Progenitor cell of endocrine pancreas (in vitro differentiated cells): ENCODE data around the gene STK17B. TPM values are rescaled to one million over a fixed set of nuclear protein-coding genes. Genes with fewer than 3 reads are reported as not detected.

Experiments
- DNase-seq: peaks from one replicate; pipeline ENCODE4 v3.0.0; 2021; ENCODE audit warnings: low spot score; ENCODE audit not compliant: unreplicated experiment
- H3K27ac Mint-ChIP-seq: 2 replicates; pipeline ENCODE4 v1.8.0; 2021; ENCODE audit warnings: mild to moderate bottlenecking, moderate library complexity, mixed read lengths
- H3K27me3 Mint-ChIP-seq: 2 replicates; pipeline ENCODE4 v1.8.0; 2021; ENCODE audit warnings: mixed read lengths
- H3K36me3 Mint-ChIP-seq: 2 replicates; pipeline ENCODE4 v1.8.0; 2022; ENCODE audit warnings: mixed read lengths; ENCODE audit not compliant: insufficient read depth
- H3K4me1 Mint-ChIP-seq: 2 replicates; pipeline ENCODE4 v1.8.0; 2021; ENCODE audit warnings: low read depth, mixed read lengths
- H3K4me3 Mint-ChIP-seq: 2 replicates; pipeline ENCODE4 v1.8.0; 2021; ENCODE audit warnings: low read depth, mild to moderate bottlenecking, moderate library complexity, mixed read lengths
- H3K9me3 Mint-ChIP-seq: 2 replicates; pipeline ENCODE4 v1.8.0; 2021; ENCODE audit warnings: low read depth, mixed read lengths
- total RNA-seq: library from RNA; stranded (reverse); gene quantifications from 2 replicates; pipeline ENCODE4 v1.2.1, GENCODE V29; 2021
- TF ChIP-seq, protein P1 (sequence below): fragments of 200-600 bp; sonication (generic); IDR thresholded peaks from one replicate; pipeline ENCODE4 v1.5.0; 2021; ENCODE audit warnings: antibody characterized with exemption, mild to moderate bottlenecking; ENCODE audit not compliant: unreplicated experiment

Gene STK17B
- total RNA-seq, 1 donor from 2014 or later: 3.4 TPM

DNA sequence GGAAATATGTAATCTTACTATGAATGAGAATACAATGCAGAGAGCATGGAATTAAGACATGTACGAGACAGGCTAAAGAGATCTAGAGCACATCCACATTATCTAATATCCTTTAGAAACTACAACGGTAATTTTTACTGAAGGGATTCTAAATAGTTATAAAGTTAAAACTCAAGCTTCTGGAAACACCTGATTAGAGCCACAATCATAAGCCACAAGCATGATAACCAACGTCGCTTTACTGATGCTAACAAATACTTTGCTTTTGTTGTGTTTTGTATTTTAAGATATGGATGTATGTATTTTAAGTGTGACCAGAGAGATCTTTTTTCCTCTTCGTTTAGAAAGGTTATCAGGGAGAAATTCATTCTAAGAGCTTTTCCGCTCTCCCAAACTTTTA lies 44.0 kb upstream of the STK17B start:
- no peak for DNase-seq
- Mint-ChIP-seq H3K36me3 (peaks cover 9% of the 10 kb centered on the region), H3K4me3 (no peak overlapping the region), H3K4me1 (no peaks in the 10 kb centered on the region), H3K27ac (no peak overlapping the region), H3K9me3 (peaks cover 3% of the 10 kb centered on the region), H3K27me3 (no peaks in the 10 kb centered on the region)
- TF ChIP-seq, protein P1, sequence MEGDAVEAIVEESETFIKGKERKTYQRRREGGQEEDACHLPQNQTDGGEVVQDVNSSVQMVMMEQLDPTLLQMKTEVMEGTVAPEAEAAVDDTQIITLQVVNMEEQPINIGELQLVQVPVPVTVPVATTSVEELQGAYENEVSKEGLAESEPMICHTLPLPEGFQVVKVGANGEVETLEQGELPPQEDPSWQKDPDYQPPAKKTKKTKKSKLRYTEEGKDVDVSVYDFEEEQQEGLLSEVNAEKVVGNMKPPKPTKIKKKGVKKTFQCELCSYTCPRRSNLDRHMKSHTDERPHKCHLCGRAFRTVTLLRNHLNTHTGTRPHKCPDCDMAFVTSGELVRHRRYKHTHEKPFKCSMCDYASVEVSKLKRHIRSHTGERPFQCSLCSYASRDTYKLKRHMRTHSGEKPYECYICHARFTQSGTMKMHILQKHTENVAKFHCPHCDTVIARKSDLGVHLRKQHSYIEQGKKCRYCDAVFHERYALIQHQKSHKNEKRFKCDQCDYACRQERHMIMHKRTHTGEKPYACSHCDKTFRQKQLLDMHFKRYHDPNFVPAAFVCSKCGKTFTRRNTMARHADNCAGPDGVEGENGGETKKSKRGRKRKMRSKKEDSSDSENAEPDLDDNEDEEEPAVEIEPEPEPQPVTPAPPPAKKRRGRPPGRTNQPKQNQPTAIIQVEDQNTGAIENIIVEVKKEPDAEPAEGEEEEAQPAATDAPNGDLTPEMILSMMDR: no peak

- Mint-ChIP-seq H3K9me3 (peaks cover 3% of the 10 kb centered on the region), H3K36me3 (peaks cover 11% of the 10 kb centered on the region), H3K4me3 (no peak overlapping the region), H3K4me1 (no peaks in the 10 kb centered on the region), H3K27ac (no peak overlapping the region), H3K27me3 (no peaks in the 10 kb centered on the region)
- no peak for DNase-seq
- TF ChIP-seq, protein P1: no peak
Observed at GRCh38 chr2:196214156-196214555, 42.8 kb upstream of the STK17B start.

GRCh38 chr2:196213252-196213980 lies 42.0 kb upstream of the STK17B start:
- peaks cover 3% of the 10 kb centered on the region for H3K9me3 Mint-ChIP-seq
- TF ChIP-seq, protein P1: no peak
- H3K27ac Mint-ChIP-seq: no peak overlapping the region
- peaks cover 11% of the 10 kb centered on the region for H3K36me3 Mint-ChIP-seq
- no peaks in the 10 kb centered on the region for H3K27me3 Mint-ChIP-seq
- no peak overlapping the region for H3K4me3 Mint-ChIP-seq
- H3K4me1 Mint-ChIP-seq: no peaks in the 10 kb centered on the region
- DNase-seq: no peak

- H3K9me3 Mint-ChIP-seq: peaks cover 3% of the 10 kb centered on the region
- H3K4me3 Mint-ChIP-seq: no peak overlapping the region
- H3K27me3 Mint-ChIP-seq: no peaks in the 10 kb centered on the region
- TF ChIP-seq, protein P1: no peak
- H3K36me3 Mint-ChIP-seq: peaks cover 11% of the 10 kb centered on the region
- H3K27ac Mint-ChIP-seq: no peak overlapping the region
- DNase-seq: no peak
- H3K4me1 Mint-ChIP-seq: no peaks in the 10 kb centered on the region
Observed at GRCh38 chr2:196208915-196209314, 37.5 kb upstream of the STK17B start.

- Mint-ChIP-seq H3K4me1 (no peaks in the 10 kb centered on the region), H3K36me3 (peaks cover 3% of the 10 kb centered on the region), H3K27me3 (no peaks in the 10 kb centered on the region), H3K4me3 (no peak overlapping the region), H3K27ac (no peak overlapping the region), H3K9me3 (no peaks in the 10 kb centered on the region)
- no peak for DNase-seq
- TF ChIP-seq, protein P1: no peak
Observed at GRCh38 chr2:196206804-196207203, 35.4 kb upstream of the STK17B start.
